Heart left ventricle (tissue), 16 donors: Measurements from ENCODE around the gene USP13. TPM values are rescaled to one million over a fixed set of nuclear protein-coding genes. Genes with fewer than 3 reads are reported as not detected.

Experiments
- ATAC-seq, 4 donors: fragments of 200-7000 bp; cut with Tn5 transposase; one replicate each; pipeline ENCODE4 v1.9.1; 2020 to 2022; ENCODE audit warnings: moderate library complexity in 4 of 4, mild to moderate bottlenecking in 3 of 4, moderate number of reproducible peaks in 1 of 4
- DNase-seq, 5 donors: peaks; one replicate each; pipeline ENCODE4 v3.0.0-alpha.2; 2020
- H3K27ac ChIP-seq, 12 donors: fragments of 200-600 bp; sonication (generic) in 4 of 12; one replicate each; pipeline versions ENCODE4 v1.5.0 to v1.8.0; 2016 to 2022; ENCODE audit warnings: mild to moderate bottlenecking in 2 of 12
- H3K27me3 ChIP-seq, 9 donors: fragments of 200-600 bp; sonication (generic) in 2 of 9; one replicate each; pipeline versions ENCODE4 v1.5.1 to v1.8.0; 2016 to 2022; ENCODE audit warnings: mild to moderate bottlenecking in 3 of 9
- H3K36me3 ChIP-seq, 9 donors: fragments of 200-600 bp; sonication (generic) in 2 of 9; one replicate each; pipeline versions ENCODE4 v1.5.0 to v1.8.0; 2018 to 2022; ENCODE audit warnings: mild to moderate bottlenecking in 2 of 9
- H3K4me1 ChIP-seq, 12 donors: fragments of 200-600 bp; sonication (generic) in 4 of 12; one replicate each; pipeline versions ENCODE4 v1.5.0 to v1.8.0; 2016 to 2022; ENCODE audit warnings: mild to moderate bottlenecking in 3 of 12
- H3K4me3 ChIP-seq, 12 donors: fragments of 200-600 bp; sonication (generic) in 4 of 12; one replicate each; pipeline versions ENCODE4 v1.5.0 to v1.8.0; 2017 to 2022; ENCODE audit warnings: mild to moderate bottlenecking in 9 of 12, moderate library complexity in 4 of 12
- H3K9me3 ChIP-seq, 12 donors: fragments of 200-600 bp; sonication (generic) in 4 of 12; one replicate each; pipeline versions ENCODE4 v1.5.0 to v1.8.0; 2016 to 2022; ENCODE audit warnings: mild to moderate bottlenecking in 1 of 12
- CTCF ChIP-seq, 12 donors: fragments of 200-600 bp; sonication (generic) in 4 of 12; IDR thresholded peaks; one replicate each; pipeline versions ENCODE4 v1.5.0 to v1.8.0; 2018 to 2022; ENCODE audit warnings: antibody characterized with exemption in 12 of 12, mild to moderate bottlenecking in 5 of 12
- POLR2A ChIP-seq, 2 donors: fragments of 450-650 bp; IDR thresholded peaks; one replicate each; pipeline ENCODE4 v1.6.1; 2017; ENCODE audit warnings: antibody characterized with exemption in 2 of 2, mild to moderate bottlenecking in 2 of 2, moderate library complexity in 2 of 2
- WGBS, 4 donors: extraction: QIAGEN DNeasy Blood & Tissue Kit in 2 of 4; methylation state at CpG; one replicate each; pipeline versions ENCODE4 v1.1.5 to v1.1.7; 2013 to 2018; 5-methylcytosine and 5-hydroxymethylcytosine counted together
- intact Hi-C, 10 donors: fragments of 100-400 bp; cut with DNase I; formaldehyde crosslinking; loops; one replicate each; pipeline versions ENCODE4 v1.11.1 to v1.14.2; 2022
- polyA plus RNA-seq, 2 donors: library from polyadenylated mRNA; stranded (reverse); fragments of 200-250 nt; gene quantifications; one replicate each; pipeline ENCODE4 v1.2.3, GENCODE V29; 2013
- total RNA-seq, 9 donors: library from RNA; depleted of rRNA in 2 of 9; stranded (reverse); fragments of >200 nt in 2 of 9; fragmentation: NEBNext Ultra II Directional in 3 of 9; extraction: Animal tissue kit (Norgen Biotek cat#: 25700) in 3 of 9; gene quantifications; one replicate each; pipeline versions ENCODE4 v1.1.0 to v1.2.4, GENCODE V29; 2016 to 2023
- donor health status: ischemic (EF 13 %, LVEDD 7.1; RV severe dilation, severe dysfunction).
- donor health status: healthy with polysubstance abuse.
- donor health status: DM: no; HTN: yes; CAD: no.
- donor health status: DM: no; HTN: no; CAD: no.
- donor health status: ischemic (EF 25% LVEDD 6.9; RV normal size, moderate dysfunction).
- donor health status: ischemic (EF 25% LVEDD 5.7; RV mildly dilated, moderate dysfunction).
- donor health status: healthy.
- donor health status: DM: yes; HTN: yes; CAD: no.
- donor health status: ischemic (EF 35%, LVEDD 5.7; RV mildly dilated, moderate dysfunction).
- donor health status: nonischemic (EF 11% LVEDD 7.7; RV severe dilation, severe dysfunction).
- donor health status: DM: yes; HTN: yes; CAD: no.
- donor health status: PGD.
- donor health status: ischemic (EF 29% LVEDD 5.4; RV normal size, mild dysfunction).
- donor health status: nonischemic (EF 23%, LVEDD 6.1; RV moderate dilation, normal function).

The USP13 gene
- total and polyA plus RNA-seq, 11 donors: 29.2 to 287 (median 137) TPM

DNA sequence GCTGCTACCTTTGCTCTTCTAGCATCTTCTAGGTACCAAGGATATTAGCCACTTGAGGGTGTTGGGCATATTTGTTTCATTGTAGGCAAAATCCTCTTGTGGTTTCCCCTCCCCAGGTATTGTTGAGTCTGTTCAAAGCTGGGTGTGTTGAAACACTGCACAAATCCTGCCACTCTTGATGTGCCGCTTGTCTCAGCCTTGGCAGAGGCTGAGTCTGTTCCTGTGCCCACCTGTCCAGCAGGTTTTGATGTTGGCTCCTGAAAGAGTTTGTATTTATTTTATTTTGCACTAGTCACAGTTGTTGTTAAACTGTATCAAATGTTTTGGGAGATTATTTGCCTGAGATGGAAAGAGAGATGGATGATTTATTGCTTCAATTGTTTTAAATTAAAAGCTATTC, 136.2 kb downstream of the USP13 start:
- H3K4me1 ChIP-seq: peaks cover 0 to 4% (median 0%) of the 10 kb centered on the region in 12 donors
- no peaks in the 10 kb centered on the region for H3K27me3 ChIP-seq
- 94 to 100% (median 98%) methylated on average over 1 of the region's 1 CpG for WGBS, 4 donors
- intact Hi-C loops: no loop called here
- H3K4me3 ChIP-seq: no peak overlapping the region
- no peak for TF ChIP-seq POLR2A (IDR thresholded peaks at IDR 0.05)
- H3K36me3 ChIP-seq: peaks cover 0 to 29% (median 19%) of the 10 kb centered on the region in 9 donors
- H3K9me3 ChIP-seq: peaks cover 0 to 7% (median 0%) of the 10 kb centered on the region in 12 donors
- no peak overlapping the region for H3K27ac ChIP-seq
- ATAC-seq: no peak
- DNase-seq: no peak

DNA sequence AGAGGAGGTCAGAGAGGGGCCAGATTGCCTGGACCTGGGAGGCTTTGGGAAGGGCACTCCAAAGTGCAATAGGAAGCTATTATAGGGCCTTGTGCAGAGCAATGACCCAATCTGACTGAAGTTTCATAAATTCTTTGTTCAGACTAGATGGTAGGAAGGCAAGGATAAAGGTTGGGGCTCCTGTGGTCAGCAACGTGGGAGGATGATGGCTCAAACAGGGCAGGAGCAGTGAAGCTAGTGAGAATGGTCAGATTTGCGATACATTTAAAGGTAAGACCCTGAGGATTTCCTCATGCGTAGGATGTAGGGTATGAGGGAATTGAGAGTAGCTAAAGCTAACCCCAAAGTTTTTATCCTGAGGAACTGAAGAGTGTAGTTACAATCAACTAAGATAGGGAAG, 139.0 kb downstream of the USP13 start:
- H3K4me1 ChIP-seq: peaks cover 0 to 4% (median 0%) of the 10 kb centered on the region in 12 donors
- H3K27me3 ChIP-seq: no peaks in the 10 kb centered on the region
- TF ChIP-seq CTCF (IDR thresholded peaks at IDR 0.05): no peak
- no peak for TF ChIP-seq POLR2A (IDR thresholded peaks at IDR 0.05)
- WGBS, 4 donors: 83 to 95% (median 92%) methylated on average over 3 of the region's 3 CpGs
- no peak overlapping the region for H3K27ac ChIP-seq
- DNase-seq (no peak), ATAC-seq (no peak)
- H3K4me3 ChIP-seq: no peak overlapping the region
- intact Hi-C loops: no loop called here
- peaks cover 0 to 9% (median 0%) of the 10 kb centered on the region in 9 donors for H3K36me3 ChIP-seq
- peaks cover 0 to 7% (median 0%) of the 10 kb centered on the region in 12 donors for H3K9me3 ChIP-seq

GRCh38 chr3:179794355-179794754, 141.5 kb downstream of the USP13 start:
- Histone ChIP-seq H3K4me3 (no peak overlapping the region), H3K27me3 (no peaks in the 10 kb centered on the region), H3K27ac (no peak overlapping the region), H3K9me3 (peaks cover 0 to 4% (median 0%) of the 10 kb centered on the region in 12 donors), H3K36me3 (peaks cover 0 to 4% (median 0%) of the 10 kb centered on the region in 9 donors), H3K4me1 (peaks cover 0 to 4% (median 0%) of the 10 kb centered on the region in 12 donors)
- intact Hi-C loops: no loop called here
- TF ChIP-seq POLR2A (IDR thresholded peaks at IDR 0.05) (no peak), CTCF (IDR thresholded peaks at IDR 0.05) (no peak)
- DNase-seq (peak in 2 of 5 donors; percentile 41 to 50), ATAC-seq (peak; percentile 48 to 87 (median 71))
- WGBS, 4 donors: 33 to 46% (median 44%) methylated on average over 4 of the region's 4 CpGs

DNA sequence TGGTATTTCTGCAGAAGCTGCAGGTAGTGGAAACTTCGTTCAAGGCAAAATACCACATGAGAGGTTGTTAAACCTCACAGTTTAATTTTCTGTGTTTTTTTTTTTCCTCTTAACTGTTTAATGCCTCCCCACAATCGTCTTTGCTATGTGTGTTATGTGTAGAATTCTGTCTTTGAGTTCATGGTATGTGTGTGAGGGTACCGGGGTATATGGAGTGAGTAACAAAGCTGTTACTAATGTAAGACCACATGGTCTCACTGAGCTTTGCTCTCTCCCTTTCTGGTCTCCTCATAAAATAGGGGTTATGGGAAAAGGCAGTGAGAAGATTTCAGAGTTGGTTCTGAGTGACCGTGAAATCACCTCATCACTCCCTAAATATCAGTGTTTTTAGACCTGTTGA, 143.6 kb downstream of the USP13 start:
- intact Hi-C loops: no loop called here
- no peak for DNase-seq
- no peak for TF ChIP-seq CTCF (IDR thresholded peaks at IDR 0.05)
- TF ChIP-seq POLR2A (IDR thresholded peaks at IDR 0.05): no peak
- no peaks in the 10 kb centered on the region for H3K9me3 ChIP-seq
- H3K4me1 ChIP-seq: peaks cover 0 to 5% (median 0%) of the 10 kb centered on the region in 12 donors
- no peak for ATAC-seq
- H3K36me3 ChIP-seq: no peaks in the 10 kb centered on the region
- no peak overlapping the region for H3K27ac ChIP-seq
- no peak overlapping the region for H3K4me3 ChIP-seq
- H3K27me3 ChIP-seq: no peaks in the 10 kb centered on the region
- WGBS, 4 donors: 78 to 84% (median 81%) methylated on average over 4 of the region's 4 CpGs

- no peak for ATAC-seq
- DNase-seq: no peak
- Histone ChIP-seq H3K4me3 (no peak overlapping the region), H3K9me3 (no peaks in the 10 kb centered on the region), H3K36me3 (no peaks in the 10 kb centered on the region), H3K4me1 (peaks cover 0 to 9% (median 0%) of the 10 kb centered on the region in 12 donors), H3K27ac (no peak overlapping the region), H3K27me3 (no peaks in the 10 kb centered on the region)
- TF ChIP-seq CTCF (IDR thresholded peaks at IDR 0.05): no peak
- TF ChIP-seq POLR2A (IDR thresholded peaks at IDR 0.05): no peak
- intact Hi-C loops: no loop called here
- 71 to 87% (median 83%) methylated on average over 1 of the region's 1 CpG for WGBS, 4 donors
Observed at GRCh38 chr3:179797192-179797591, 144.4 kb downstream of the USP13 start.
